ENCODE results near the gene MYH9. TPM values are rescaled to one million over a fixed set of nuclear protein-coding genes. Genes with fewer than 3 reads are reported as not detected.

The MYH9 gene
- total RNA-seq, 4 donors from 2014 or later: 216 to 339 (median 246) TPM

DNA sequence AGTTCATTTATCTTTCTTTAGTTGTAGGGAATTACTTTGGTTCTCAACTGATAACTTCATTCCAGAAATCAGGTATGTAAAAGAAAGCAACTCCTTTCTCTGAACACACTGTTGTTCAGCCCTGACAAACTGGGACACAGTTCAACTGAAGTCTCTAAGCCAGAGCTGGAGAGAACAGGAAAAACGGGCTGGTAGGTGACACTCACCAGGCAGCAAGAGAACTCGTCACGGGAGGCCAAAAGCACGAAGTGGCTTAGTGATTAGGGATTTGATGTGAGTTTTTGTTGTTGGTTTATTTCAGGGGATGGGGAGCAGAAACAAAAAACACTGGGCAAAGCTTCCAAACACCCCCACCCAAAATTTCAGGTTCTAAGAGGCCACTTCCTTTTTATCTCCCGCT lies 54.1 kb downstream of the MYH9 start:
- intact Hi-C loops (cut with DNase I): loop anchor here (5.0 kb wide), 1 partner anchor 54 kb away; the partner anchor contains the start of gene MYH9
- WGBS, 2 donors: 25 to 38% methylated on average over 5 of the region's 5 CpGs

DNA sequence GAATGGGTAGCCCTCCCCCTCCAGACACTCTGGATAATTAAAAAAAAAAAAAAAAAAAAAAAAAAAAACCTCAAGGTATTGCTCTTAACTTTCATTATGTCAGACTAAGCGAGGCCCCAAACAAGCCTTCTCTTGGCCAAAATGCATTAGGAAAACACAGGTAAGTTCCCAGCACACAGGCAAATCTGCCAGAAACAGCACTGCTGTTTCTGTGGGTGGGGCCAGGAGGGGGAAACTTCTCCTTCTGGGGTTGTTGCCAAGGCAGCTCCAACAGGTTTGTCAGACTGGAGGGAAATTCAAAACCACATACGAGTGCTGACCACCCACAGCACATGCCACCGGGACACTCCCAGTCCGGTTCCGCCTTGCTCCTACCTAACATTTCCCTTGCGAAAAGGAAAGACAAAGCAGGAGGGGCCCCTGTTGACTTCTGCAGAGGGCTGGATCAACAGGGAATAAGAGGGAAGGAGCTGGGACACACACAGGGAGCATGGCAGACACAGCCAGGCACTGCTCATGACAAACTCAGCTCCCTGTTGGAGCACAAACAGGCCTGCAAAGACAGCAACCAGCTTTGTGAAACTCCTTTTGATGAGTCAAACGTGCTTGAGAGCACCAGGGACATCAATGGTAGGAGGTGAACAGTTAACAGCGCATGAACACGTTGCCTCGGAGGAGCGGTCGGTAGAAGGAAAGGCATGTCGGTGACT lies 55.0 kb downstream of the MYH9 start:
- Histone ChIP-seq H3K9me3 (no peaks in the 10 kb centered on the region), H3K4me3 (peak overlapping the region in 1 of 4 donors; percentile 23), H3K27me3 (no peaks in the 10 kb centered on the region), H3K27ac (peak overlapping the region; percentile 92 to 100 (median 98)), H3K4me1 (peaks cover 100% of the 10 kb centered on the region in 3 donors), H3K36me3 (peaks cover 4 to 37% (median 31%) of the 10 kb centered on the region in 3 donors)
- DNase-seq: no peak
- WGBS, 2 donors: 14 to 20% methylated on average over 7 to 8 of the region's 13 CpGs
- intact Hi-C loops (cut with DNase I): loop anchor here (5.0 kb wide), 1 partner anchor 55 kb away; the partner anchor contains the start of gene MYH9
- TF ChIP-seq POLR2A (IDR thresholded peaks at IDR 0.05): peak in 1 of 4 donors; percentile 37
- TF ChIP-seq, protein P1, sequence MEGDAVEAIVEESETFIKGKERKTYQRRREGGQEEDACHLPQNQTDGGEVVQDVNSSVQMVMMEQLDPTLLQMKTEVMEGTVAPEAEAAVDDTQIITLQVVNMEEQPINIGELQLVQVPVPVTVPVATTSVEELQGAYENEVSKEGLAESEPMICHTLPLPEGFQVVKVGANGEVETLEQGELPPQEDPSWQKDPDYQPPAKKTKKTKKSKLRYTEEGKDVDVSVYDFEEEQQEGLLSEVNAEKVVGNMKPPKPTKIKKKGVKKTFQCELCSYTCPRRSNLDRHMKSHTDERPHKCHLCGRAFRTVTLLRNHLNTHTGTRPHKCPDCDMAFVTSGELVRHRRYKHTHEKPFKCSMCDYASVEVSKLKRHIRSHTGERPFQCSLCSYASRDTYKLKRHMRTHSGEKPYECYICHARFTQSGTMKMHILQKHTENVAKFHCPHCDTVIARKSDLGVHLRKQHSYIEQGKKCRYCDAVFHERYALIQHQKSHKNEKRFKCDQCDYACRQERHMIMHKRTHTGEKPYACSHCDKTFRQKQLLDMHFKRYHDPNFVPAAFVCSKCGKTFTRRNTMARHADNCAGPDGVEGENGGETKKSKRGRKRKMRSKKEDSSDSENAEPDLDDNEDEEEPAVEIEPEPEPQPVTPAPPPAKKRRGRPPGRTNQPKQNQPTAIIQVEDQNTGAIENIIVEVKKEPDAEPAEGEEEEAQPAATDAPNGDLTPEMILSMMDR (IDR thresholded peaks at IDR 0.05): no peak

More for the DNA sequence above, 54.1 kb downstream of the MYH9 start:
- H3K9me3 ChIP-seq: no peaks in the 10 kb centered on the region
- H3K4me3 ChIP-seq: no peak overlapping the region
- peak in 1 of 4 donors; percentile 12 for TF ChIP-seq POLR2A (IDR thresholded peaks at IDR 0.05)
- TF ChIP-seq, protein P1 (IDR thresholded peaks at IDR 0.05): no peak
- H3K27ac ChIP-seq: peak overlapping the region; percentile 92 to 100 (median 98)
- no peak for DNase-seq
- H3K36me3 ChIP-seq: peaks cover 8 to 44% (median 31%) of the 10 kb centered on the region in 3 donors
- no peaks in the 10 kb centered on the region for H3K27me3 ChIP-seq
- H3K4me1 ChIP-seq: peaks cover 94 to 100% (median 97%) of the 10 kb centered on the region in 3 donors

DNA sequence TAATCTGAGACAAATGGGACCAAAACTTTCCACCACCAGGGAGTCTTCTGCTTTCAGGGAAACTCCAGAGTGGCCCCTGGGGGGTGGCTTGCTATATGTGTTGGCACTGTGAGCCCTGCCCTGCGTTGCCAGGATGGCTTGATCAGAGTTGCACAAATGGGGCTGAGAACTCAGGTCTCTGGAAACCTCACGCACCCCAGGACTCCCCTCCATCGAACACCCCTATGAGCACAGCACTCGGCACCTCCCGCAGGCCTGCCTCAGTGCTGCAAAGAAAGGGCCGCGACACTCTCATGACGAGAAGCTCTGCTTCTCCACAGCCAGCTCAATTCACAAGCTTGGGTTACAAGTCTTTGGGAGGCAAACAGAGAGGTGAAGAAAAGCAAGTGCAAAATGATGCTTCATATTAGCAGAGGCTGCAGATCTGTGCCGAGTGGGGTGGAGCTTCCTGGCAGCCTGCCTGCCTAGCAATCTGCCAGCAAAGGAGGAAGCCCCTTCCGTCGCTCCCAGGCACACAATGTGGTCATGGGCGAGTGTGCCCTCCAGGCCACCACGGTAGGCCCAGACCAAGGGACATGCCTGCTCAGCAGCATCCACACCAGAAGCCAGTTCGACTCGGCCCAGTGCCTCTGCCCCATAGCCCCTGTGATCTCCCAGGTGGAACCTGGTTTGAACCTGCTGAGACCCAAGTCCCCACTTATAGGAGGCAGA lies 55.7 kb downstream of the MYH9 start:
- Histone ChIP-seq H3K4me1 (peaks cover 98 to 100% (median 99%) of the 10 kb centered on the region in 3 donors), H3K4me3 (peak overlapping the region in 2 of 4 donors; percentile 11 to 41), H3K9me3 (no peaks in the 10 kb centered on the region), H3K36me3 (peaks cover 7 to 38% (median 35%) of the 10 kb centered on the region in 3 donors), H3K27ac (peak overlapping the region; percentile 92 to 100 (median 98)), H3K27me3 (no peaks in the 10 kb centered on the region)
- no peak for DNase-seq
- TF ChIP-seq, protein P1 (IDR thresholded peaks at IDR 0.05): peak in 1 of 6 experiments; percentile 7
- no peak for TF ChIP-seq POLR2A (IDR thresholded peaks at IDR 0.05)
- intact Hi-C loops (cut with DNase I): loop anchor here (5.0 kb wide), 1 partner anchor 55 kb away; the partner anchor contains the start of gene MYH9
- WGBS, 2 donors: 2 to 27% methylated on average over 3 to 9 of the region's 15 CpGs

DNA sequence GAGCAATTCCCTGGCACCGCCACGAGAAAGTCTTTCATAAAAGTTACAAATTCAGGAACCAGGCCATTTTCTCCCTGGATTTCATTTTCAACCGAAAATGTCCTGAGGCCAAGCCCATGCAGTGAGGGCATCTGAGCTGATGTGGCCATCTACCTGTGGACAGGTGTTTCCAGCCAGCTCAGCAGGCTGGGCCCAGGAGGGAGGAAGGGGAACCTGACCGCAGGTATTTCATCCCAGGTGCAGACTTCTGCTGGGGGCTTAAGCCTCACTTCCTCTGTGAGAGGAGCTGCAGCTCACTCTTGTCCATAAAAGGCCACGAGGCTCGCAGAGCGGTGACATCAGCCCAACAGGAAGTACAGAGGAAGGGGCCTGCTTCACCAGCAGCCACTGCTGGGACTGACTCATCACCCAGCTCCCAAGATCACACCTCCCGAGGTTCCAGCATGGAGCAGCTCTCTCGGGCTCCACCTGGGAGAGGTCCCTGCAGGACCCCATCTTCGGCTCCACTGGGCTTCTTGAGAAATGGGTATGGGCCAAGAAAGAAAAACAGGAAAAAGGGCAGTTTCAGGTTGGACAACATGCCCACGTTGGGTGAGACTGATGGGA lies 56.4 kb downstream of the MYH9 start:
- peak; percentile 61 for DNase-seq
- H3K9me3 ChIP-seq: no peaks in the 10 kb centered on the region
- TF ChIP-seq, protein P1 (IDR thresholded peaks at IDR 0.05): peak in 1 of 6 experiments; percentile 17
- TF ChIP-seq POLR2A (IDR thresholded peaks at IDR 0.05): peak in 3 of 4 donors; percentile 44 to 79 (median 68)
- 0 to 8% methylated on average over 6 to 7 of the region's 11 CpGs for WGBS, 2 donors
- peak overlapping the region in 2 of 4 donors; percentile 11 to 41 for H3K4me3 ChIP-seq
- intact Hi-C loops (cut with DNase I): loop anchor here (5.0 kb wide), 1 partner anchor 56 kb away; the partner anchor contains the start of gene MYH9
- peaks cover 92 to 100% (median 94%) of the 10 kb centered on the region in 3 donors for H3K4me1 ChIP-seq
- peak overlapping the region; percentile 92 to 100 (median 98) for H3K27ac ChIP-seq
- H3K27me3 ChIP-seq: no peaks in the 10 kb centered on the region
- peaks cover 10 to 39% (median 33%) of the 10 kb centered on the region in 3 donors for H3K36me3 ChIP-seq

Measured in esophagus squamous epithelium (tissue), 5 donors.